Tibial nerve (tissue), 4 donors: ENCODE results near the gene NFE2L1.
"Not testable (repeated sequence)": the region's sequence is repeated elsewhere in the genome, so short reads cannot be mapped to it uniquely, and the experiment has no call there.

Experiments
- CTCF ChIP-seq, 5 experiments: fragments of 200-600 bp in 3 of 5; fragments of 450-650 bp in 2 of 5; sonication (generic) in 3 of 5; IDR thresholded peaks; one replicate each; pipeline ENCODE4 v1.5.1; 2016 to 2019; ENCODE audit warnings: antibody characterized with exemption in 5 of 5, mild to moderate bottlenecking in 3 of 5, moderate library complexity in 2 of 5
- EP300 ChIP-seq, 2 donors: sonication (generic); formaldehyde crosslinking; IDR thresholded peaks; one replicate each; pipeline ENCODE4 v1.6.1; 2017; ENCODE audit warnings: antibody characterized with exemption in 2 of 2, mild to moderate bottlenecking in 1 of 2
- POLR2A ChIP-seq, 2 donors: fragments of 450-650 bp; IDR thresholded peaks; one replicate each; pipeline ENCODE4 v1.6.1; 2017; ENCODE audit warnings: antibody characterized with exemption in 2 of 2, mild to moderate bottlenecking in 2 of 2, moderate library complexity in 2 of 2

DNA sequence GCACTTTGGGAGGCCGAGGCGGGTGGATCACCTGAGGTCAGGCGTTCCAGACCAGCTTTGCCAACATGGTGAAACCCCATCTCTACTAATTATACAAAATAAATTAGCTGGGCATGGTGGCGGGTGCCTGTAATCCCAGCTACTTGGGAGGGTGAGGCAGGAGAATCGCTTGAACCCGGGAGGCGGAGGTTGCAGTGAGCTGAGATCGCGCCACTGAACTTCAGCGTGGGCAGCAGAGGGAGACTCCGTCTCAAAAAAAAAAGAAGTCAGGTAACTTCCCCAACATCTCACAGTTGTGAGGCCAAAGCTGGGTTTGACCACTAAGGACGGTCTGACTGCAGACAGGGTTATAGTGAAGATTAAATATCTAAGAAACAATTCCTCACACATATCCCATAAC is 13.4 kb upstream of the NFE2L1 start:
- TF ChIP-seq CTCF, EP300, POLR2A (IDR thresholded peaks at IDR 0.05): not testable (repeated sequence)
